ENCODE results near the gene TMEM72. TPM values are rescaled to one million over a fixed set of nuclear protein-coding genes. Genes with fewer than 3 reads are reported as not detected.

TMEM72 gene
- total and polyA plus RNA-seq, 7 donors = 0.33 to 11.8 (median 4.1) TPM; not detected in 3

DNA sequence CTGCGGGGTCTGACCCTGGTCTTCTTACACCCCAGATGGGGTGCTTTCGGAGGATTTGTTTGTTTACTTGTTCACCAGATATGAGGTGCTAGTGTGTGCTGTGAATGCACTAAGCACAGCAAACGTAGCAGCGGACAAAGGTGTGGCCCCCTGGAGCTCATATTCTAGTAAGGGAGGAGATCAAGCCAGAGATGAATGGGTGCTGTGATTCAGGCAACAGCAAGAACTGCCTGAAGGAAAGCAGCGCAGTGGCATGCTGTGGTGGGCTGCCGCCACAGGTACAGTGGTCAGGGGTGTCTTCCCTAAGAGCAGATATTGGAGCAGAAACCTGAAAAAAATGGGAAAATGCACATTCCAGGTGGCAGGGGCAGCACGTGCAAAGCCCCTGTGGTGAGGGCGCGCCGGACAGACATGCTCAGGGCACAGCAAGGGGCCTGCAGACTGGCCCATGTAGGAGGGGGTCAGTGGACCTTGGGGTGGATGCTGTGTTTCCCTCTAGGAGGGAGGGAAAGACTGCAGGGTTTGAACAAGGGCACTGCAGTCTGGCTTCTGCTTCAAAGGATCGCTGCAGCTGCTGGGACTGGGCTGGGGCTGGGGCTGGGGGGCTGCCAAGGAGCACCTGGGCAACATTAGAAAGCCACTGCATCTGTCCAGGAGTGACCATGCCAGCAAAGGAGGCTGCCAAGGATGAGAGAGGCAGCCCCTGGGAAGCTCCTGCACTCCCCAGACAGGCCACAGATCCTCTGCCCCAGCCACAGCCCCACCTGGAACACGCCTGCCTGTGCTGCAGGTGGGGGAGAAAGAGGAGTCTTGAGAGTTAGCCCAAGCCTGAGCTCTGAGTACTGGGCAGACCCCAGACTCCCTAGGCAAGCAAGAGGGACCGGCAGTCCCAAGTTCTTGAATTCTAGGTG is 68.4 kb downstream of the TMEM72 start:
- peak; percentile 66 for DNase-seq
- Histone ChIP-seq H3K27ac (peak overlapping the region; percentile 88 to 92 (median 90)), H3K27me3 (no peaks in the 10 kb centered on the region), H3K4me3 (peak overlapping the region in 2 of 4 donors; percentile 54), H3K9me3 (no peaks in the 10 kb centered on the region), H3K4me1 (peaks cover 0 to 88% (median 83%) of the 10 kb centered on the region in 4 donors), H3K36me3 (peaks cover 0 to 27% (median 12%) of the 10 kb centered on the region in 4 donors)
- intact Hi-C loops (cut with DNase I) = loop anchor here (2.0 to 5.0 kb wide), 2 partner anchors 21 to 102 kb away; partner anchors contain the start of gene ZNF22
- no peak for TF ChIP-seq POLR2AphosphoS5 (IDR thresholded peaks at IDR 0.05)
- TF ChIP-seq, protein P1, sequence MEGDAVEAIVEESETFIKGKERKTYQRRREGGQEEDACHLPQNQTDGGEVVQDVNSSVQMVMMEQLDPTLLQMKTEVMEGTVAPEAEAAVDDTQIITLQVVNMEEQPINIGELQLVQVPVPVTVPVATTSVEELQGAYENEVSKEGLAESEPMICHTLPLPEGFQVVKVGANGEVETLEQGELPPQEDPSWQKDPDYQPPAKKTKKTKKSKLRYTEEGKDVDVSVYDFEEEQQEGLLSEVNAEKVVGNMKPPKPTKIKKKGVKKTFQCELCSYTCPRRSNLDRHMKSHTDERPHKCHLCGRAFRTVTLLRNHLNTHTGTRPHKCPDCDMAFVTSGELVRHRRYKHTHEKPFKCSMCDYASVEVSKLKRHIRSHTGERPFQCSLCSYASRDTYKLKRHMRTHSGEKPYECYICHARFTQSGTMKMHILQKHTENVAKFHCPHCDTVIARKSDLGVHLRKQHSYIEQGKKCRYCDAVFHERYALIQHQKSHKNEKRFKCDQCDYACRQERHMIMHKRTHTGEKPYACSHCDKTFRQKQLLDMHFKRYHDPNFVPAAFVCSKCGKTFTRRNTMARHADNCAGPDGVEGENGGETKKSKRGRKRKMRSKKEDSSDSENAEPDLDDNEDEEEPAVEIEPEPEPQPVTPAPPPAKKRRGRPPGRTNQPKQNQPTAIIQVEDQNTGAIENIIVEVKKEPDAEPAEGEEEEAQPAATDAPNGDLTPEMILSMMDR (IDR thresholded peaks at IDR 0.05) = no peak
- TF ChIP-seq POLR2A (IDR thresholded peaks at IDR 0.05) = no peak
- no peak for TF ChIP-seq EP300 (IDR thresholded peaks at IDR 0.05)
- 75 to 86% methylated on average over 13 of the region's 13 CpGs for WGBS, 2 donors

DNA sequence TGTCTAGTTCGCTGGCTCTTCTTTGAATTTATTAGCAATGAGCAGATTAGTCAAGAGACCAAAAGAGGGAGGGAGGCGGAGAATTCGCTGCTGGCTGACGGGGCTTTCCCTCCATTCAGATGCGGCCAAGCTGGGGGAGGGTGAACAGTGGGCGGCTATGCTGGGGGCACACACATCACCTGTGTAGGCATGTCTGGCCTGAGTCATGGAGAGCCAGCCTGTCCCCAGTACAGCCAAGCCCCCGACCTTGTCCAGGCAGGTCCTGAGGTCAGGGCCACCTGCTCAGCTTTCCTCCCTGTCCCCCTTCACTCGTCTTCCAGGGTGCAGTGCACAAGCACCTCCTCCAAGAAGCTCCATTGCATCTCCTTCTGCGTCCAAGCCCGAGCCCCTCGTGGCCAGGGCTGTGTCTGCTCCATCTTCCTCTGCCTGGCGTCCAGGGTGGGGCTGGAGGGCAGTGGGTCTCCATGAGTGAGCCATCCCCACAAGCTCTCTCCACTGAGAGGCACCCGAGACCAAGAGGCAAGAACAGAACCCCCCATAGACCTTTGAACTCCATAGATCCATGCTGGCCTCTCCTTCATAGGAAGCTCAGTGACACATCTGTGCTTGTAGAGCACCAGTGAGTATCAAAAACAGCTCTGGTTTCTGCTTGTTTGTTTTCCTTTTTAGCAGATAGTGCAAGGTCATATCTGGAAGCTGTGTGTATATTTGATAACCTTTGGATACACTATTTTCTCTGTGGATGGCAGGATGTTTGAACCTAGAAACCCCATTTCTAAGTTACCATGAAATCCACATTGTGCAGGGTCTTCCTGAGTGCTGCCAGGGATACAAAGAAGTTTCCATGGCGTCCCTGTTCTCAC is 69.4 kb downstream of the TMEM72 start:
- Histone ChIP-seq H3K36me3 (peaks cover 8 to 37% (median 16%) of the 10 kb centered on the region in 4 donors), H3K27ac (peak overlapping the region; percentile 88 to 92 (median 90)), H3K4me1 (peaks cover 0 to 91% (median 75%) of the 10 kb centered on the region in 4 donors), H3K4me3 (no peak overlapping the region), H3K27me3 (no peaks in the 10 kb centered on the region), H3K9me3 (no peaks in the 10 kb centered on the region)
- 81 to 82% methylated on average over 14 of the region's 14 CpGs for WGBS, 2 donors
- intact Hi-C loops (cut with DNase I) = loop anchor here (2.0 kb wide), 1 partner anchor 20 kb away; the partner anchor contains the start of gene ZNF22
- TF ChIP-seq POLR2AphosphoS5 (IDR thresholded peaks at IDR 0.05) (no peak), POLR2A (IDR thresholded peaks at IDR 0.05) (no peak), EP300 (IDR thresholded peaks at IDR 0.05) (no peak)
- TF ChIP-seq, protein P1 (IDR thresholded peaks at IDR 0.05) = no peak
- DNase-seq = peak; percentile 66

DNA sequence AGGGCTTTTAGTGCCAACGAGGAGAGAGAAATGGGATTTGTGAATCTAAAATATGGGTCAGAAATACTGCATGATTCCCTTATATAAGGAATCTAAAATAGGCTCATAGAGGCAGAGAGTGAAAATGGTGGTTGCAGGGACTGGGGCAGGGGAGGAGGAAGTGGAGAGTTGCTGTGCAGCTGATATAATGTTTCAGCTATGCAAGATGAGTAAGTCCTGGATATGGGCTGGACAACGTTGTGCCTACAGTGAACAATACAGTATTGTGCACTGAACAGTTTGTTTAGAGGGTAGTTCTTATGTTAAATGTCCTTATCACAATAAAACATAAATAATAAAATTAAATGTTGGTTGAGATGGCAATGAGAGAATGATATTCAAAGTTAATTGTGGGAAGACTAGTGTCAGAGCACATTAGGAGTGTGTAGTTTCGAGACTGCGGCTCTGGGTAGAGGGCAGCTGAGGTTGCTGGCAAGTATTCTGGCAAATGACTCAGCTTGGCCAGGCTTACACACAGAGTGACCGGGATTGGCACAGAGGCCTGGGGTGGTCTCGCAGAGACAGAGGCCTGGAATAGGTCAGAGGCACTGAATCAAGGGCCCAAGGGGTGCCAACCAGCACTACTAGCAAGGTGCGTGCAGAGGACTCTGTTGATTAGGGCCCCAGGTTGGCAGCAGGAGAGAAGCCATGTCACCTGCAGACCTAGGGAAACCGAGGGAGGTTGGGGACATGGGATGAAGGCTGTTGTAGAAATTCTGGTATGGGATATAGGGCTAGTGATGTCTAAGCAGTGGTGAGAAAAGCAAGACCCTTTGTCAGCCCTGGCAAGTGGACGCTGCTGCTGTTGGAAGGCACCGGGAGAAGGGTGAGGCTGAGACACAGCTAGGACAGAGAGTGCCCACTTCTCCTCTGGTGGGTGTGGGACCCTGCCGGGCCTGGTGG is 70.3 kb downstream of the TMEM72 start:
- intact Hi-C loops (cut with DNase I) = loop anchor here (2.0 kb wide), 1 partner anchor 19 kb away; the partner anchor contains the start of gene ZNF22
- WGBS, 2 donors = 58 to 72% methylated on average over 11 of the region's 11 CpGs
- H3K9me3 ChIP-seq = no peaks in the 10 kb centered on the region
- H3K36me3 ChIP-seq = peaks cover 8 to 45% (median 16%) of the 10 kb centered on the region in 4 donors
- DNase-seq = peak; percentile 83
- H3K27ac ChIP-seq = peak overlapping the region; percentile 88 to 92 (median 90)
- peaks cover 0 to 87% (median 66%) of the 10 kb centered on the region in 4 donors for H3K4me1 ChIP-seq
- H3K27me3 ChIP-seq = no peaks in the 10 kb centered on the region
- TF ChIP-seq EP300 (IDR thresholded peaks at IDR 0.05) (no peak), POLR2AphosphoS5 (IDR thresholded peaks at IDR 0.05) (peak in 3 of 4 donors; percentile 49 to 59 (median 51)), POLR2A (IDR thresholded peaks at IDR 0.05) (no peak)
- TF ChIP-seq, protein P1 (IDR thresholded peaks at IDR 0.05) = no peak
- no peak overlapping the region for H3K4me3 ChIP-seq

DNA sequence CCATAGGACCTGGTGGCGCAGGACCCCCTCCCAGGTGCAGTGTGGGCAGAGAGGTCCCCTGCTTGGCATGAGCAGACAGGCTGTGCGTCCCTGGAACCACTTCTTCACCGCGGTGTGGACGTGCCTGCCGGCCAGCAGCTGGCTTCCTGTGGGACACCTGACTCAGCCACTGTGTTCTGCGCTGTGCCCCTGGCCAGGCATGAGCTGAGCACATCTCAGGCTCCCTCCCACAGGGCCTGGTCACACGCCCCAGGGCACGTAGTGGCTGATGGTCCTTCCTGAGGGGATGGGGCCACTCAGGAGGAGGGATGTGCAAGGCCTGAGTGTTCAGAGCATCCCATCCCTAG is 71.0 kb downstream of the TMEM72 start:
- H3K27me3 ChIP-seq = no peaks in the 10 kb centered on the region
- H3K9me3 ChIP-seq = no peaks in the 10 kb centered on the region
- 82 to 93% methylated on average over 9 of the region's 9 CpGs for WGBS, 2 donors
- H3K36me3 ChIP-seq = peaks cover 8 to 40% (median 13%) of the 10 kb centered on the region in 4 donors
- H3K4me3 ChIP-seq = no peak overlapping the region
- peak overlapping the region; percentile 88 to 92 (median 90) for H3K27ac ChIP-seq
- DNase-seq = peak; percentile 72
- TF ChIP-seq POLR2AphosphoS5 (IDR thresholded peaks at IDR 0.05) (peak in 2 of 4 donors; percentile 38 to 60), POLR2A (IDR thresholded peaks at IDR 0.05) (no peak), EP300 (IDR thresholded peaks at IDR 0.05) (no peak)
- TF ChIP-seq, protein P1 (IDR thresholded peaks at IDR 0.05) = no peak
- peaks cover 0 to 81% (median 60%) of the 10 kb centered on the region in 4 donors for H3K4me1 ChIP-seq
- intact Hi-C loops (cut with DNase I) = no loop called here

Data from sigmoid colon (tissue), 7 donors.